HPDE6-E6E7 (cell line): ENCODE measurements around the gene COPB2.

Source experiments
- DNase-seq: peaks from one replicate; pipeline ENCODE4 v3.0.0; 2011; ENCODE audit warnings: missing footprints; ENCODE audit errors: extremely low spot score

The COPB2 gene

DNA sequence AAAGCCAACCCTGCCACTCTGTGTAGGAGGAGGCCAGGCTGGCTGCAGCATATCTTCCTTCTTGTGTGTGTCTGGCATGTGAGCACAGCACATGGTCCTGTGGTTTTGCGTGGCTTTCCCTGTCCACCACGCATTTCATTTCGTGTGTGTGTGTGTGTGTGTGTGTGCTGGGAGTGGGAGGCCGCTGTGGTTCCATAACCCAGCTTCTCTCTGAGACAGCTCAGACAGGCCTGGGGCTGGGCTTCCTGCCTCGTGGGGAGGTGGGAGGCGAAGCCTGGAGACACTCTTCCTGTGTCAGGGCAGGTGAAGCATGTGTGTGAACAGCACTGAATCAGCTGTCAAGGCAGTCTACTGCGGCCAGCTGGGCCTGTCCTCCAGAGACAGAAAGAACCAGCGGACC is 61.6 kb downstream of the COPB2 start:
- no peak for DNase-seq

DNA sequence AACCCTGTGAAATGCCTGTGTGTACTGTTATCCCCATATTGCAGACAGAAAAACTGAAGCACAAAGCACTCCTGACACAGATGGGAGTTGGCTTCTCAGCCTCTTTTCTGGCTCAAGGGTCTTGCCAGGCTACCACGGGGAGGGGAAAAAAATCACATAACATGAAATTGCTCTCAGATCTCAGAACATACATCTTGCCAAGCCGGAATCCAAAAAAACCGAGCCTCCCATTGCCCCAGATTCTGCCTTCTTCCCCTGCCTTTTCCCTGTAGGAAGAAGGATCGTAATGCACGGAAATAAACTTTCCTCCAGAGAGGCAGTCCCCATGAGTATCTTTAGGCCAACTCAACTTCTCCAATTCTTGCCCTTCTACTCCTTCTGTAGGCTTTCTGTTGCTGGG is 62.2 kb downstream of the COPB2 start:
- DNase-seq = no peak

DNA sequence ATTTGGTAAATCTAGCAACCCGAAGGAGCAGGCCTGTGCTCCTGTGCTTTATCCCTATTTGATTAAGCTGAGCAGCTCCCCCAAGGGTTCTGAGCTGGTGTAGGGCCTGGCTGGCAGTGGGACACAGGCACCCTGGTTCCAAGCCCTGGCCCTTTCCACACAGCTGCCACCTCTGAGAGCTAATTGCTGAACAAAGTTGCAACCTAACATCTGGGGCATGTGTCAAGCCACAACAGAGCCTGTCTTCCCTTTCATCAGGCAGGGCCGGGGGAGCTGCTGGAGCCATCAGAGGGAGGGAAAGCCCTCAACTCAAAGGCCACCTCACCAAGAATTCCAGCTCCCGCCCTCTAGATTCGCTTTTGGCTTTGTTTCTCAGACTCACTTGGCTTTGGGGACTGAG is 62.7 kb downstream of the COPB2 start:
- no peak for DNase-seq

DNA sequence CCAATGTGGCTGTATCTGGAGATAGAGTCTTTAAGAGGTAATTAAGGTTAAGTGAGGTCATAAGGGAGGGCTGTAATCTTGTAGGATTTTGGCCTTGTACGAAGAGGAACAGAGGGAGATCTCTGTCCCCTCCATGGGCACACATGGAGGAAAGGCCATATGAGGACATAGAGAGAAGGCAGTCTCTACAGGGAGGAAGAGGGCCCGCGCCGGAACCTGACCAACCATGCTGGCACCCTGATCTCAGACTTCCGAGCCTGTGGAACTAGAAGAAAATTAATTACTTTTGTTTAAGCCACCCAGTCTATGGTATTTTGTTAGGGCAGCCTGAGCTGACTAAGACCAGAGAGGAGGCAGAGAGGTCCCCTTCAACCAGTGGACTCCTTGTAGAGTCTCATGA is 63.3 kb downstream of the COPB2 start:
- DNase-seq = no peak

DNA sequence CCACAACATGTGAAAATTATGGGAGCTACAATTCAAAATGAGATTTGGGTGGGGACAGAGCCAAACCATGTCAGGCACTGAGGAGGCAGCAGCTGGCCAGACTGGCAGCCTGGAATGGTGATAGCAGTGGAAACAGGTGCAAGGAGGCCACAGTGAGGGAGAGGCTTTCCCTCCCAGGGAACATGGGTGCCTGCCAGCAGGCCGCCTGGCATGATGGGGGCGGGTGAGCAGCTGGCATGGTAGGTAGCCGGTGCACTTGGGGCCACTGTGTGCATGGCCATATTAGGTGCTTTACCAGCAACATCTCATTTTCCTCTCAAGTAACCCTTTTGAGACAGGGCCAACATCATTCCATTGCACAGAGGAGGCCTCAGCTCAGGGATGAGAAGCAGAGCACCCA is 63.9 kb downstream of the COPB2 start:
- no peak for DNase-seq

DNA sequence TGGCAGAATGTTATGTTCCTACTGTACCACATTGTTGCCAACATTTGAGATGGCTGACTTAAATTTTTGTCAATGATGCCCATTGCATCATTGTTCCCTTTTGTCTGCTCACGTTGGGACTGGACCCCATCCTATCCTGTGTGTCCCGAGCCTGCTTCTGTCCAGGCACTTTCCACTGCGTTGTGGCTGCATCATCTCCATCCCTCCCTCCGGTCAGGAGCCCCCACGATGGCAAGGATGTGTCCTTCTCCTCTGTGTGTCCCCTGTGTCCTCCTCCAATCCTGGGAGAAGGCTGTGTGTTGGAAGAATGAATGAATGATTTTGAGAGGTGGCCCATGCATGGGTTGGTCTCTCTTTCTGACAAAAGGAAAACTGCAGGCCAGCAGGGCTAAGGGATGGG is 65.0 kb downstream of the COPB2 start:
- DNase-seq = no peak

DNA sequence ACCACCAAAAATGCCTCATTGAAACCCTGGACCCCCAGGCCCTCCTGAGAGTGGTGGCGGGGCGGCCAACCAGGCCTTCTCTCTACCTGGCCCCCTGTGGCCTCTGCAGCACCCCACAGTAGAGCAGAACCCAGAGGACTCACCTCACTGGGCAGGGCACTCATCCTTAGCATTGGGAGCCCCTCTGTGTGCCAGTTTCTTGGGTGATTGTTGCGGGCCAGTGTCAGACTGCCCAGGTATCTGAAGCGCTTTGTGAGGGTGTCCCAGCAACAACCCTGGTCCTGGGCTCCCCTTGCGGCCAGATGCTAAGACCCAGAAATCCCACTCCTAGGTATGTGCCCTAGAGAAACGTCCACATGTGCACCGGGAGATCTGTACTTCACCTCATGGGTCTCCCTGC is 66.3 kb downstream of the COPB2 start:
- no peak for DNase-seq

DNA sequence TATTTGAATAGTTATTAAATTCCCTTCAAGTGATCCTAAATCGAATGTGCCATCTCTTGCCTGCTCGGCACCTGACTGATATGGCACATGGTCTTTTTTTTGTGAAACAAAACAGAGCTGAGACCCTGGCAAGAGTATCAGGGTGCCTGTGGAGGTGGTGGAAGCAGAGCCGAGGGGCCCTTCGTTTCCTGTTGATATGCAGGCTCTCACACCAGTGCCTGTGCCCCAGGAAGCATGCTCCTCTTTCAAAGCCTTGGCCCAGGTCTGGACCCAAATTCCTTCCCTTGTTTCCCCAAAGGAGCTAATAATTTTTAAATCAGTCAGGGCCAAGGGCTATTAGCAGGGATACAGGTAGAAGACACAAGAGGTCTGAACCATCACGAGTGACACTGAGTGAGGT is 67.1 kb downstream of the COPB2 start:
- no peak for DNase-seq

DNA sequence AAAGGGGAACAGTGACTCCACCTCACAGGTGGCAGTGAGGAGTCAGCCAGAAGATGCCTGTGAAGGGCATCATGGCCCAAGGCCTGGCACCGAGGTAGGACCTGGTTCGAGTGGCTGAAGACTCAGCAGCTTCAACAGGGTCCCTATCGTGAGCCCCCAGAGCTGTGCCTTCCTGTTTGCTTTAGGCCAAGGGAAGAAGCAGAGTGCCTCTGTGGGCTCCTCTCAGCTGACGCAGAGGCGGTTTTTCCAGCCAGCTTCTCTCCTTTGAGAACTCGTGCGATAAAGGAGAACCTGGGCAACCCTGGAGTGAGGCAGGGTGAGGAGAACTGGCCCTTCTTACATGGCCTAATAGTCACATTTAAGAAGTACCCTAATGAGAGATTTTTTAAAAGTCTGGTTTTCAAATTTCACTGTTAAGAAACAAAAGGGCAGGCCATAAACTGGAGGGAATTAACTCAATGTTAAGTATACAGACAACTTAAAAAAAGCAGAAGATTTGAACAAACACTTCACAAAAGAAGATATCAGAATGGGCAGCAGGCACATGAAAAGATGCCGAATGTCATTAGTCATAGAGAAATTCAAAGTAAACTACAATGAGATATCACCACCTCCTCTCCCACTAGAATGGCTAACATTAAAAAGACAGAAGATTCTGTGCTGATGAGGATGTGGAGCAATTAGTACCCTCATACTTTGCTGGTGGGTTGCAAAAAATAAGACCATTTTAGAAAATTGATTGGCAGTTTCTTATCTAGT is 68.7 kb downstream of the COPB2 start:
- DNase-seq = no peak

DNA sequence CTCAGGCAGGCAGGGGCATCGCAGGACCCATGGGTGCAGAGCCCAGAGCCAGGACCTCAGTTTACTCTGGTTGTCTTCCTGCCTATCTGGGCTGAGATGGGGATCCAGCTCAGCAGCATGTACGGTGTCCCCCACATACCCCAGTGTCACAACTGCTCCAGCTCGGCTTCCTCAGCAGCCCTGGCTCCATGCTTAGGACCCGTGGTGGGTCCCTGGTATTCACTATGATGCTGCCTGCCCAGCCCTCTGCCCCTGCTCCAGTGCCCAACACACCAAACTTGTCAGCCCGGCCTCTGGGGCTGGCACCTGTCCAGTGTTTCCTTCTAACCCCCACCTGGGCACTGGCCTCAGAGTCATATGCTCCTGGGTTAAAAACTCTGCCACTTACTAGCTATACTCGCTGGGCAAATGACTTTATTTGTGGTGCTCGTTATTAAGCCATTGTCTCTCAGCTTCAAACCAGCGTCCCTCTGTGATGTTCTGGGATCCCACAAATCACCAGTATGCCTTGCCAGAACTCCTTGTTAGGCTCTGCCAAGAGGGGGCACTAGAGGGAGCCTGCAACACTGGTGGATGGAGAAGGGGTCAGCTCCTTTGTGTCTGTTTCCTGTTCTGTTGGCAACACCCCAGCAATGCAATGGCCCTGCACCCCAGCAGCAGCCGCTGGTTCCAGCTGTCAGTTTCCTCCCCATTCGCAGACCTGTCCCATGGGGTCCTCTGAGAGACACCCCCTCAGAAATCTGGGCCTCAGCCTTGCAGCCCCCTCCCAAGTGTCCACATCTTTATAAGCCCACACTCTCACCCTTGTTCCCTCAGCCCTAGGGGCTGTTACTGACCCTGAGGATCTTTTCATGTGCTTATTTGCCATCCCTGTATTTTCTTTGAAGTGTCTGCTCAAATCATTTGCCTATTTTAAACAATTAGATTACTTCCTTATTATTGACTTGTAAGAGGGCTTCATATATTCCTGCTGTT is 69.7 kb downstream of the COPB2 start:
- DNase-seq = no peak

DNA sequence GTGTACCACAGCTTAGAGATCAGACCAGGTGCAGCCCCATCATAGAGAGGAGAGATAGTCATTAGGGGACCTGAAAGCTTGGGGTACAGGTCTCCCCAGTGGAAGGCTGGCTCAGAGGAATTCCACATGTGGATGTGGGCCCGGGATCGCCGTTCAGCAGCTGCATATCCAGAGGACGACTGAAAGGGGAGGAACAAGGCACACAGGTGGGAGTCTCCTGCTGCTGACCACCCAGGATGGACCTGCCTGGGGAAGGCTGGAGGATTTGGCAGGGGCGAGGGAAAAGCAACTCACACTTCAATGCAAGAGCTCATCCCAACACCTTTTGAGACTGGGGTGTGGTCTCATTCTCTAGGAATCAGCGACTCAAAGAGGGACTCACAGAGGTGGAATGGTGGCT is 70.6 kb downstream of the COPB2 start:
- DNase-seq = no peak

DNA sequence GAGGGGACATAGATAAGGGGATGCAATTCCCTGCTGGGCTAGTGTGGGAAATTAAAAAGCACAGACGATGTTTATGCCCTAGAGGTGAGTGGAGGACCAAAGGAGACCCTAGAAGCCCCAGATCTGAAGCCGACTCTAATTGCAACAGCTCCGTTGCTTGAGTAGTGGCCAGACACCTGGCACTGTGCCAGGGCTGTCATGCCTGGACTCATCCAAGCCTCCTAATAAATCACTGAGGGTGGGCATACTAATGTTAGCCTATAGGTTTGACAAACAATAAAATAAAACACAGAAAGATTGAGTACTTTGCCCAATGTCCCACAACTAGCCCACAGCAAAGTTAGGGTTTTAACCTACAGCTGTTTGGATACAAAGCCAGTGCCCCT is 71.0 kb downstream of the COPB2 start:
- DNase-seq = no peak

DNA sequence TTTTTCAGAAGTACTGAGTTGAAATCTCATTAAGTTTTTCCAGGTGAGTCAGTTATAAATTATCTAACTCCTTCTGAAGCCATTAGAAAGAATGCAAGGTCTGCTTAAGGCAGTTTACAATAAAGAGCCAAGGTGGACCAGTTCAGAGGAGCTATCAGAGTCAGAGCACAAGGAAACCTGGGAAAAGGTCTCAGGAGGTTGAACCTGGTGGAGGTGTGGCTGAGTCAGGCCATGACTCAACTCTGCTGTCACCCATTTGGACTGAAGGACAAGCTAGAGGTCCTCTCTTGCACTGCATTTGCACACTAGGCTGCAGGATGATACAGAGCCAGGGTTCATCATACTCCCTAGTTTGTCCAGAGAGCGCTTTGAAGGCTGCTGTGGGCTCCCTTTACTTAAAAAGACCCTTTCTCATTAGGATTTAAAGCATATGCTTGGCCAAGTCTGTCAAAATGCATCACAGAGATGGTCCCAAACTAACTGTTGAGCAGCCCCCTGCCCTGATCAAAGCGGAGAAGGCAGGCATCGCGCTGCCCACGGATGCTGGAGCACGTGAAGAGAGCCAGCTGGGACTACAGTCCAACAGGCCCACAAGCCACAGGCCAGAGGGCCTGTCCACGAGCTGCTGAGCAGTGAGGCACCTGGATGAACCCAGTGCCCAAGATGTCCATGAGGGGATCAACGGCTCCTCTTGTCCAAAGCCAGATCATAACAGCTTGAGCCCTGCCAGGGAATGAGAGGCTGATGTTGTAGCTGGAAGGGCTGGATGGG is 71.6 kb downstream of the COPB2 start:
- peak; percentile 66 for DNase-seq

DNA sequence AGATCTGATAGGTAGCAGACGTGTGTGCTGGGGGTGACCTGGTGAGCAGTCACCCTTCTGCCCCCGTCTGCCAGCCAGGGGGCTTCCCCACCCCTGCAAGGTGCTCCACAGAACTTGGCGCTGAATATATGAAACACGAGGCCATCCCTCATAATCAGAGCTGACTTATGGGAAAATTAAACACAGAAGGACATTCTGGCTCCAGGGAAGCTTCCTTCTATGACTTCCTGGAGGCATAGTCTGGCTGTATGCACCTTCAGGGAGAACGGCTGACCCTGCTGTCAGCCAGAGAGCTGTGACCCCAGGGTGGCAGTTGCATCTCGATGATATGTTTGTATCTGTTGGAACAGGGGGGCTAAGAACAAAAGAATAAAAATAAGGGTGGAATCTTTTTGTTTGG is 72.2 kb downstream of the COPB2 start:
- DNase-seq = no peak

DNA sequence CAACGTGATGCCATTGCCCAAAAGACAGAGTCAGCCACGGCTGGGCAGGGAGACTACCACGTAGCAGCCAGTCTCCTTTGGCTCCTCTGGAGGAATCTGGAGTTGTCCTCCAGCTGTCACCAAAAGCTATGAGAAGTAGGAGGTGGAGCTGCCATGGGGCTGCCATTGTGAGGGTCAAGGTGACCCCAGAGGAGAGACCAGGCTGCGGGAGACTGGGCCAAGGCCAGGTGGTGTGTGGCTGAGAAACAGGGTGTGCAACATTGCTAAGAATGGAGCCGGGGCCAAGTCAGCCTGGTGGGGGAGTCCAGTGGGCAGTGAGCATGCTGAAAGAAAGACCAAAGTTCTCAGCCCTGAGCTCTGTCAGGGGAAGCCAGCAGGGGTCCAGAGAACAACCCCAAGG is 75.5 kb downstream of the COPB2 start:
- DNase-seq = no peak

DNA sequence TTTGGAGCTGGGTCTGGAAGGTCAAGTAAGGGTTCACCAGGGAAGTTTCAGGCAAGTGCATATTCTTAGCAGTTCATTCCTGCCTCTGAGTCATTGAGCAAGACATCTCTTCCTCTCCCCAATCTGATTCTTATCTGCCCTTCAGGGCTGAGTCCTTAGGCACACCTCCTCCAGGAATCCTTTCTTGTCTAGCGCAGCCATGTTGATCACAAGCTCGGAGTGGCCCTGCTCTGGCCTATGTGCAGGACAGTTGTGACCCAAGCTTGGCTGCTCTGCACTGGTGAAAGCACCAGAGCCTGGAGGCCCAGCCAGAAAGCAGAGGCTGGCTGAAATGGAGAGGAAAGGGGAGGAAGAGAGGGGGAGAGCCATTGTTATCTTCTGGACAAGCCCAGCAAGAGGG is 76.5 kb downstream of the COPB2 start:
- peak; percentile 55 for DNase-seq

DNA sequence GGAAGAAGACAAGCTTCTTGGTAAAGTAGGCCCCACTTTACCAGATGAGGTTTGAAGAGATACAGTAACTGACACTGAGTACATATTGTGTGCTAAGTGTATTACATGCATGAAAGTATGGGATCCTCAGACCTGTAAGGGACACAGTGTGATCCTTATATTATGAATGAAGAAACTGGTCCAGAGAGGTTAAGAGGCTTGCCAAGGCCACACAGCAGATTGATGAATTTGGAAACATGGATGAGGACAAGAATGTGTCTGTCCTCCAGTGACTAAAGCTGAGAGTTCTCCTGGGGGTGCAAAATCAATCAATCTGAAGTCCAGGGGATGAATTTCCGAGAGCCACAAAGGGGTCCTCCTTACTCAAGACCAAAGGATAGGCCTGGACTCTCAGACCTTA is 77.0 kb downstream of the COPB2 start:
- DNase-seq = no peak

DNA sequence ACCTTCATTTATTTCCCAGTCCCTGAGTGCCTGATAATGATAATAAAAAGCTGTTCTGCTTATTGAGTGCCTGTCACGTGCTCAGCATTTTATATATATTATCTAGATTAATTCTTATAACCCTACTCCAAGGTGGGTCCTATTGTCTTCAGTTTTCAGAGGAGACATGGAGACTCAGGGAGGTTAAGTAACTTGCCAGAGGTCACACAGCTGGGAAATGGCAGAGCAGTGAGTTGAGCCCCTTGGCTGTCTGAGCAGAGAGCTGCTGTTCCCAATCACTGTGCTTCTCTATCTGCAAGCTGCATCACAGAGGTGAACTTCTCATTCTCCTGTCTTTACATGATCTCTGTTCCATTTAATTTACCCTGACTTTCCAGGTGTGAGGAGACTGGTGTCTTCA is 77.9 kb downstream of the COPB2 start:
- no peak for DNase-seq

DNA sequence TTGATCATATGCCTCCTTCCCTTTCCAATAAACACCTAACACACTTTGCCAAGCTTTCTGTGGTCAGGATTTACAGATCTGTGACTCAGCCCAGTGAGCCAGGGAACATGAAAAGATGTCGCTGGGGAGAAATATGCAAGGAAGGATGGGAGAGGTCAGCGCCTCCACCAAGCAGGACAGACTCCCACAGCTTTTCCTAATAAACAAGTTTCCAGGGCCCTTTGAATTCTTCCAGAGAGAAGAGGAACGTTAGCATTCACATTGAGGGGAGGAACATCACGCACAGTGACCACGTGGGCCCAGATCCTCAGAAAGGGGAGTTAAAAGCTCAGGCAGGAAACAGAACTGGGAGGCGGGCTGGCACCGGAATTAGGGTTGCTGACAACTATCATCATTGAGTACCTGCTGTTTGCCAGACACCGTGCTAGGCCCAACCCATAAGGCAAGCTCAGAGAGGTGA is 78.9 kb downstream of the COPB2 start:
- peak; percentile 22 for DNase-seq

DNA sequence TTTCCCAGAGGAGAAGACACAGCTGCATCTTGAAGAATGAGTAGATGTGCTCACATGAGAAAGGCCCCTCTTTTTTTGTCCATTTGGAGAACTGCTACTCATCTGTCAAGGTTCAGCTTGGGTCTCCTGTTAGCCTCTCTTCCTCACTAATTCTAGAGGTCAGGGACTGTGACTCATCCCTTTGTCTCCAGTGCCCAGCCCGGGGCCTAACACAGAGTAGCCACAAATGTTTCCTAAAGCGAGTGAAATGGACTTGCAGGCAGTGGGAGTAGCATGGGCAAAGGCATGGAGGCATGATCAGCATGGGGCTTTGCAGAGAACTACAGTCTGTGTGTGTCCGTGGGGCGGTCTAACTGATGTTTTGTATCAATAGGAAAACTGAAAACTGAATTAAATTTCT is 79.6 kb downstream of the COPB2 start:
- no peak for DNase-seq

DNA sequence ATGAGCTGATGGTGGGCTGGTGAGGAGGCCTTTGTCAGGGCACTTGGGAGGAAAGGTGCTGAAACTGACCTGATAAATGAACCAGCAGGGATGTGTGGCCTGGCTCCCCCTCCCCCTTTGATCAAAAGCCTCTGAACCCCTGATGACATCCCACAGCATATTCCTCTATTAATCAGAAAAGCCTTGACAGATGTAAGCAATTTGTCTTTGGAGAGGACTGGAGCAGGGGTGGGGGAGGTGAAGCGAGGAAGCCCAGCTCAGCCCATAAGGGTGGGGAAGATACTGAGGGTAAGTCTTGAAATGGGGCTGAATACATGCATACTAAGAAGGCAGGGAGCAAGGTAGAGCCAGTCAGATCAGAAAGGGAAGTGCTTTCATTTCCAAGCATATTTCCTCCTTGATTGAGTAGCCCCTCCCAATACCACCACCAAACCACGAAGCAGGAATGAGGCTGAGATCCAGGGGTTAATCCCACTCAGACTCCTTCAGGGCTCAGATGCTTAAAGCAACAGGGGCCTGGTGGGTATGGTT is 80.3 kb downstream of the COPB2 start:
- DNase-seq = no peak

DNA sequence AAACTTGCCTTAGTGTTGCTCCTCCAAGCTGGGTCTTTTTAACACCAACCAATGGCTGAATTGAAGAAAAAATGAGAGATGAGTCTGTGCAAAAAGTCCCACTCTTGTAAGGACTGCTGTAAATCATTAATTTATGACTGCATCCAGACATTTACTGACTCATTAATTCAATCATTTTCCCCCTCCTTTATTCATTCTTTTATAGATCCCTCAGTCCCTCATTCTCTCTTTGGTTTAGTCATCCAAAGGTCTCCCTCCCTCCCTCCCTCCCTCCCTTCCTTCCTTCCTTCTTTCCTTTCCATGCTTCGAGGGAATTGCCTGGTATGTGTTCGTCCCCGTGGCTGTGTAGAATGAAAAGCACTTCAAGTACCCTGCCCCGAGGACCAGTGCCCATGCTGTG is 80.9 kb downstream of the COPB2 start:
- DNase-seq = no peak
